GM23338 (cell line): ENCODE data around the gene LRRC28.

Experiments used
- CREB1 ChIP-seq: fragments of 250-450 bp; sonication (Bioruptor Pico); IDR thresholded peaks from 2 replicates; pipeline ENCODE4 v1.5.0; 2020; ENCODE audit warnings: low read depth, mild to moderate bottlenecking, moderate library complexity
- POLR2AphosphoS5 ChIP-seq: IDR thresholded peaks from 2 replicates; pipeline ENCODE4 v1.6.1; 2016; ENCODE audit warnings: antibody characterized with exemption, low read depth
- TF ChIP-seq, protein P1 (sequence below), 2 experiments: fragments of 200-600 bp in 1 of 2; sonication (generic) in 1 of 2; conservative IDR thresholded peaks; 2 replicates each; pipeline versions ENCODE4 v1.5.1 to v1.6.1; 2016 to 2017; ENCODE audit warnings: antibody characterized with exemption in 2 of 2, low read depth in 2 of 2, mild to moderate bottlenecking in 2 of 2, moderate library complexity in 1 of 2
- TF ChIP-seq, protein P2 (sequence below): IDR thresholded peaks from one replicate; pipeline ENCODE4 v1.6.1; 2018; ENCODE audit warnings: antibody characterized with exemption; ENCODE audit not compliant: unreplicated experiment

DNA sequence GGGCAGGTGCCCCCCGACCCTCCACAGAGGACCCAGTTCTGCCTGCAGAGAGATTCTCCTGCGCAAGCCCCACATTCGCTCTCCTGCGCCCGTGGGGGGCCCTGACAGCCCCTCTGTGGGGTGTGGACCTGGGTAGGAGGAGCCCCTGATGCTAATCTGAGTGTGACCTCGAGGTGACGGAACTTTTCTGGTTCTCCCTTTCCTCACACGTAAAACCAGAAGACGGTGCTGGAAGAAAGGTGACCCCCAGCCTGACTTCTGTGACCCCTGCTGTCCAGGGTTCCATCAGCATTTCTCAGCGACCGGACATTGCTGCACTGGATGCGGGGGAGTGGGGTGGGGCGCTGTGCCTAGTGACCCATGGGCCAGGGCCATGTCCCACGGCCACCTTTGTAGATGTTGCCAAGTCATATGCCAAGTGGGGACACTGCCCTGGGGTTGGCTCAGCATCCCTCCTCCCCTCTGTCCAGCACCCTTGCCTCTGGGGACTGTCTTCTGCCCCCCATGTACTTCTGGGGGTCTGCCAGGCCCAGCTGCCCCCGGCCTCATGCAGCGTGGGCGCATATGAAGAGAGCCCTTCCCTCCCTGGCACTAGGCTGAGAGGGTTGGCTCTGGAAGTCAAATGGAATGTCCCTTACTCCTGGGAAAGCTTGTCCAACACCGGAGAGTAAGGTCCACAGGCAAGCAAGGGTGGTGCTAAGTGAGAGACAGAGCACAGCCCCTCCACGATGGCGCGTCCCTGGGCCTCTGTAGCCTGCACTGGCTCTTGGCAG lies 185.4 kb downstream of the LRRC28 start:
- TF ChIP-seq, protein P1, sequence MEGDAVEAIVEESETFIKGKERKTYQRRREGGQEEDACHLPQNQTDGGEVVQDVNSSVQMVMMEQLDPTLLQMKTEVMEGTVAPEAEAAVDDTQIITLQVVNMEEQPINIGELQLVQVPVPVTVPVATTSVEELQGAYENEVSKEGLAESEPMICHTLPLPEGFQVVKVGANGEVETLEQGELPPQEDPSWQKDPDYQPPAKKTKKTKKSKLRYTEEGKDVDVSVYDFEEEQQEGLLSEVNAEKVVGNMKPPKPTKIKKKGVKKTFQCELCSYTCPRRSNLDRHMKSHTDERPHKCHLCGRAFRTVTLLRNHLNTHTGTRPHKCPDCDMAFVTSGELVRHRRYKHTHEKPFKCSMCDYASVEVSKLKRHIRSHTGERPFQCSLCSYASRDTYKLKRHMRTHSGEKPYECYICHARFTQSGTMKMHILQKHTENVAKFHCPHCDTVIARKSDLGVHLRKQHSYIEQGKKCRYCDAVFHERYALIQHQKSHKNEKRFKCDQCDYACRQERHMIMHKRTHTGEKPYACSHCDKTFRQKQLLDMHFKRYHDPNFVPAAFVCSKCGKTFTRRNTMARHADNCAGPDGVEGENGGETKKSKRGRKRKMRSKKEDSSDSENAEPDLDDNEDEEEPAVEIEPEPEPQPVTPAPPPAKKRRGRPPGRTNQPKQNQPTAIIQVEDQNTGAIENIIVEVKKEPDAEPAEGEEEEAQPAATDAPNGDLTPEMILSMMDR (conservative IDR thresholded peaks at IDR 0.05; ENCODE audit: low read depth in 2 of 2) = no peak
- TF ChIP-seq, protein P2, sequence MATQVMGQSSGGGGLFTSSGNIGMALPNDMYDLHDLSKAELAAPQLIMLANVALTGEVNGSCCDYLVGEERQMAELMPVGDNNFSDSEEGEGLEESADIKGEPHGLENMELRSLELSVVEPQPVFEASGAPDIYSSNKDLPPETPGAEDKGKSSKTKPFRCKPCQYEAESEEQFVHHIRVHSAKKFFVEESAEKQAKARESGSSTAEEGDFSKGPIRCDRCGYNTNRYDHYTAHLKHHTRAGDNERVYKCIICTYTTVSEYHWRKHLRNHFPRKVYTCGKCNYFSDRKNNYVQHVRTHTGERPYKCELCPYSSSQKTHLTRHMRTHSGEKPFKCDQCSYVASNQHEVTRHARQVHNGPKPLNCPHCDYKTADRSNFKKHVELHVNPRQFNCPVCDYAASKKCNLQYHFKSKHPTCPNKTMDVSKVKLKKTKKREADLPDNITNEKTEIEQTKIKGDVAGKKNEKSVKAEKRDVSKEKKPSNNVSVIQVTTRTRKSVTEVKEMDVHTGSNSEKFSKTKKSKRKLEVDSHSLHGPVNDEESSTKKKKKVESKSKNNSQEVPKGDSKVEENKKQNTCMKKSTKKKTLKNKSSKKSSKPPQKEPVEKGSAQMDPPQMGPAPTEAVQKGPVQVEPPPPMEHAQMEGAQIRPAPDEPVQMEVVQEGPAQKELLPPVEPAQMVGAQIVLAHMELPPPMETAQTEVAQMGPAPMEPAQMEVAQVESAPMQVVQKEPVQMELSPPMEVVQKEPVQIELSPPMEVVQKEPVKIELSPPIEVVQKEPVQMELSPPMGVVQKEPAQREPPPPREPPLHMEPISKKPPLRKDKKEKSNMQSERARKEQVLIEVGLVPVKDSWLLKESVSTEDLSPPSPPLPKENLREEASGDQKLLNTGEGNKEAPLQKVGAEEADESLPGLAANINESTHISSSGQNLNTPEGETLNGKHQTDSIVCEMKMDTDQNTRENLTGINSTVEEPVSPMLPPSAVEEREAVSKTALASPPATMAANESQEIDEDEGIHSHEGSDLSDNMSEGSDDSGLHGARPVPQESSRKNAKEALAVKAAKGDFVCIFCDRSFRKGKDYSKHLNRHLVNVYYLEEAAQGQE = no peak
- TF ChIP-seq POLR2AphosphoS5 (no peak), CREB1 (CRISPR knock-in tag) (no peak)
